GM18511 (cell line): ENCODE data around the gene CCDC174.
"Not testable (repeated sequence)": the region's sequence is repeated elsewhere in the genome, so short reads cannot be mapped to it uniquely, and the experiment has no call there.

Experiments used
- ATAC-seq: cut with Tn5 transposase; IDR thresholded peaks from one replicate; pipeline ENCODE4 v1.9.1; 2021; ENCODE audit warnings: mild to moderate bottlenecking, moderate library complexity; ENCODE audit not compliant: unreplicated experiment

CCDC174 gene

GRCh38 chr3:14651440-14652251, at the start of gene CCDC174:
Gene CCDC174, plus strand, starts transcription at chr3:14651762. Its CDS starts 75 bp downstream, at chr3:14651837.
- ATAC-seq = peak; percentile 99

GRCh38 chr3:14602006-14602803, 49.4 kb upstream of the CCDC174 start:
- ATAC-seq = no peak

- ATAC-seq = no peak
Measured at GRCh38 chr3:14602804-14603644, 48.5 kb upstream of the CCDC174 start.

GRCh38 chr3:14605067-14605466, 46.5 kb upstream of the CCDC174 start:
- no peak for ATAC-seq

- no peak for ATAC-seq
Measured at GRCh38 chr3:14605744-14606143, 45.8 kb upstream of the CCDC174 start.

GRCh38 chr3:14606669-14607339, 44.8 kb upstream of the CCDC174 start:
- ATAC-seq = no peak

GRCh38 chr3:14608298-14608697, 43.3 kb upstream of the CCDC174 start:
- no peak for ATAC-seq

GRCh38 chr3:14609058-14609457, 42.5 kb upstream of the CCDC174 start:
- not testable (repeated sequence) for ATAC-seq

- ATAC-seq = no peak
Measured at GRCh38 chr3:14609506-14609905, 42.1 kb upstream of the CCDC174 start.

- no peak for ATAC-seq
Measured at GRCh38 chr3:14609941-14610340, 41.6 kb upstream of the CCDC174 start.

- no peak for ATAC-seq
Measured at GRCh38 chr3:14614189-14614588, 37.4 kb upstream of the CCDC174 start.

- no peak for ATAC-seq
Measured at GRCh38 chr3:14614862-14615261, 36.7 kb upstream of the CCDC174 start.

GRCh38 chr3:14616606-14617507, 34.7 kb upstream of the CCDC174 start:
- ATAC-seq = no peak

- no peak for ATAC-seq
Measured at GRCh38 chr3:14617508-14618023, 34.0 kb upstream of the CCDC174 start.

GRCh38 chr3:14619605-14620004, 32.0 kb upstream of the CCDC174 start:
- no peak for ATAC-seq

- no peak for ATAC-seq
Measured at GRCh38 chr3:14620512-14620911, 31.1 kb upstream of the CCDC174 start.

- no peak for ATAC-seq
Measured at GRCh38 chr3:14621093-14621492, 30.5 kb upstream of the CCDC174 start.

- no peak for ATAC-seq
Measured at GRCh38 chr3:14622368-14622767, 29.2 kb upstream of the CCDC174 start.

GRCh38 chr3:14623569-14624051, 28.0 kb upstream of the CCDC174 start:
- no peak for ATAC-seq
